ENCODE results near the gene TMOD1.

DNA sequence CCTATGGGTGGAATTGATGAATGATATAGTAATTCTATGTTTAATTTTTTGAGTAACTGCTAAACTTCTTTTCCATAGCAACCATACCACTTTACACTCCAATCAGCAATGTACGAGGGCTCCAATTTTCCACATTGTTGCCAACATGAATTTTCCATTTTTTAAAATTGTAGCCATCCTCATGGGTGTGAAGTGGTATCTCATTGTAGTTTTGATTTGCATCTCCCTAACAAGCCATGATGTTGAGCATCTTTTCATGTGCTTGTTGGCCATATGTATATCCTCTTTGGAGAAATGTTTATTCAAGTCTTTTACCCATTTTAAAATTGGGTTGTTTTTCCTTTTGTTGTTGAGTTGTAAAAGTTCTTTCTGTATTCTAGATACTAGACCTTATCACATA, 48.9 kb downstream of the TMOD1 start:
- TF ChIP-seq, protein P1, sequence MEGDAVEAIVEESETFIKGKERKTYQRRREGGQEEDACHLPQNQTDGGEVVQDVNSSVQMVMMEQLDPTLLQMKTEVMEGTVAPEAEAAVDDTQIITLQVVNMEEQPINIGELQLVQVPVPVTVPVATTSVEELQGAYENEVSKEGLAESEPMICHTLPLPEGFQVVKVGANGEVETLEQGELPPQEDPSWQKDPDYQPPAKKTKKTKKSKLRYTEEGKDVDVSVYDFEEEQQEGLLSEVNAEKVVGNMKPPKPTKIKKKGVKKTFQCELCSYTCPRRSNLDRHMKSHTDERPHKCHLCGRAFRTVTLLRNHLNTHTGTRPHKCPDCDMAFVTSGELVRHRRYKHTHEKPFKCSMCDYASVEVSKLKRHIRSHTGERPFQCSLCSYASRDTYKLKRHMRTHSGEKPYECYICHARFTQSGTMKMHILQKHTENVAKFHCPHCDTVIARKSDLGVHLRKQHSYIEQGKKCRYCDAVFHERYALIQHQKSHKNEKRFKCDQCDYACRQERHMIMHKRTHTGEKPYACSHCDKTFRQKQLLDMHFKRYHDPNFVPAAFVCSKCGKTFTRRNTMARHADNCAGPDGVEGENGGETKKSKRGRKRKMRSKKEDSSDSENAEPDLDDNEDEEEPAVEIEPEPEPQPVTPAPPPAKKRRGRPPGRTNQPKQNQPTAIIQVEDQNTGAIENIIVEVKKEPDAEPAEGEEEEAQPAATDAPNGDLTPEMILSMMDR (IDR thresholded peaks at IDR 0.05): no peak
- no peak for TF ChIP-seq POLR2A (IDR thresholded peaks at IDR 0.05)

Data from testis (tissue), 2 donors.